Right forelimb (tissue), 1 donor: Measurements from ENCODE around the gene KCNK7.
"Not testable (repeated sequence)": the region's sequence is repeated elsewhere in the genome, so short reads cannot be mapped to it uniquely, and the experiment has no call there.

Experiments
- DNase-seq: peaks from one replicate; pipeline ENCODE4 v3.0.0-alpha.2; 2018

KCNK7 gene, protein sequence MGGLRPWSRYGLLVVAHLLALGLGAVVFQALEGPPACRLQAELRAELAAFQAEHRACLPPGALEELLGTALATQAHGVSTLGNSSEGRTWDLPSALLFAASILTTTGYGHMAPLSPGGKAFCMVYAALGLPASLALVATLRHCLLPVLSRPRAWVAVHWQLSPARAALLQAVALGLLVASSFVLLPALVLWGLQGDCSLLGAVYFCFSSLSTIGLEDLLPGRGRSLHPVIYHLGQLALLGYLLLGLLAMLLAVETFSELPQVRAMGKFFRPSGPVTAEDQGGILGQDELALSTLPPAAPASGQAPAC

DNA sequence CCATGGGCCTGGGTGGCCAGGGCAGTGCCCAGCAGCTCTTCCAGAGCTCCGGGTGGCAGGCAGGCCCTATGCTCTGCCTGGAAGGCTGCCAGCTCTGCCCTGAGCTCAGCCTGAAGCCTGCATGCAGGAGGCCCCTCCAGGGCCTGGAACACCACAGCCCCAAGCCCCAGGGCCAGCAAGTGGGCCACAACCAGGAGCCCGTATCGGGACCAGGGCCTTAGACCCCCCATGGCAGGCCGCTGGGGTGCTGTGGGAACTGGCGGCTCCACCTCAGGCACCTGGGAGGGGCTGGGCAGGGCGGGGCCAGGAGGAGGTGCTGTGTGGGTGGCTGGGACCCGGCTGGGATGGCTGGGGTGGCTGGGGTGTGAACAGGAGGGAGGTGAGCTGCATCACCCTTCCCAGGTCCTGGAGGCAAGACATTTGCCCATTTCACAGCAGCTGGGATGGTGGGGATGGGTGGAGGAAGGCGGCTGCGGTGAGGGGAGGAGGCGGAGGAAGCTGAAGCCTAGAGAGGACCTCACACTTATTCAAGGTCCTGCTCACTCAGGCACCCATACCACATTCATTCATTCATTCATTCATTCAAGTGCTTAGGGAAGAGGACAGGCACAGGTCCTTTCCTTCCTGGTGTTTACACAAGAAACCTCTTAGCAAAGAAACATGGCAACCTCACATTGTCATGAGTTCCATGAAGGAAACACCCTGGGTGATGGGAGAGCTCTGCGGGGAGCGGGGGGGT, at the start of gene KCNK7:
Gene KCNK7, minus strand, starts transcription at position 258 of the 739 bp plus-strand sequence. Its CDS starts 28 bp downstream, at position 230.
- DNase-seq = no peak

DNA sequence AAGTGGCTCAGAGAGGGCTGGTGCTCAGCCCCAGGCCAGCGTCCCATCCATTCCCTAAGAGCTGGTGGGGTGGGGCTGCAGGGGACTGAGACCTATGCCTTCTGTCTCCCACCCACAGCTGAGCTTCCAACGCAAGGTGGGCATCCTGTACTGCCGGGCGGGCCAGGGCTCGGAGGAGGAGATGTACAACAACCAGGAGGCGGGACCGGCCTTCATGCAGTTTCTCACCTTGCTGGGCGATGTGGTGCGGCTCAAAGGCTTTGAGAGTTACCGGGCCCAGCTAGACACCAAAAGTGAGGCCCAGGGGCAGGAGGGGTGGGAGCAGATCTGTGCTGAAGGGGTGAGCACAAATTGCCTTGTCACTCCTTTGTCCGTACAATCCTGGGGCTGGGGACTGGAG, 49.2 kb upstream of the KCNK7 start:
- no peak for DNase-seq

DNA sequence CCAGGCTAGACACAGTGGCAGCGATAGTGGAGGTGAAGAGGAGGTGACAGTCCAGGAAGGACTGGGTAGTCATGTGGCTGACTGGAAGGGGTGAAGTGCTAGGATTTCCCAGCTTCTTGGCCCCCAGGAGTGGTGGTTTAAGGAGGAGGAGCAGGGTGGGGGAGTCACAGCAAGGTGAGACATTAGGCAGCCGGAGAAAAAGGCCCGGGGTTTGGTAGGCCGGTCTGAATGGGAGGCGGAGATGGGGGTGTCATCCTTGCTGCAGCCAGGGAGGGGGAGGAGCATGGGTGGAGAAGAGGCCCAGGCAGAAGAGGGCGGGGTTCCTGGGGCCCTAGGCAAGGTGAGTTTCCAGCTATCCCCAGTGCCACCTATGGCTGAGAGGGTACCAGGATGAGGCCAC, 48.4 kb upstream of the KCNK7 start:
- DNase-seq = no peak

DNA sequence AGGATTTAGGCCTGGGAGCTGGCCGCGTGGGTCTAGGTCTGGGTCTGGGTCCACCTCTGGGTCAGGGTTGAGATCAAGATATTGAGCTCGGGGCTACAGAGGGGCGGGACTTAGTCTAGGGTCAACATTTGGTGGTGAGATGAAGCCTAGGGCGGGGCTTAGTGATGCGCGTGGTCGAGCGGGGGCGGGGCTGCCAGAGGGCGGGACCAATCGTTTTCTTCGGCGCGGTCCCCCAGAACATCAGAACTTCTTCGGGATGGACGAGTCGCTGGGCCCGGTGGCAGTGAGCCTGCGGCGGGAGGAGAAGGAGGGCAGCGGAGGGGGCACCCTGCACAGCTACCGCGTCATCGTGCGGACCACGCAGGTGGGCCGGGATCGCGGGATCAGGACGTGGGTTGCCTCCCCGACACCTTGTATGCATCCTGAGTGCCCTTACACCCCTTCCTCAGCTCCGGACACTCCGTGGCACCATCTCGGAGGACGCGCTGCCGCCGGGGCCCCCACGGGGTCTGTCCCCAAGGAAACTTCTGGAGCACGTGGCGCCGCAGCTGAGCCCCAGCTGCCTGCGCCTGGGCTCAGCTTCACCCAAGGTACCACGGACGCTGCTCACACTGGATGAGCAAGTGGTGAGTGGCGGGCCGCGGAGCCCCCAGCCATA, 46.5 kb upstream of the KCNK7 start:
- DNase-seq = no peak

DNA sequence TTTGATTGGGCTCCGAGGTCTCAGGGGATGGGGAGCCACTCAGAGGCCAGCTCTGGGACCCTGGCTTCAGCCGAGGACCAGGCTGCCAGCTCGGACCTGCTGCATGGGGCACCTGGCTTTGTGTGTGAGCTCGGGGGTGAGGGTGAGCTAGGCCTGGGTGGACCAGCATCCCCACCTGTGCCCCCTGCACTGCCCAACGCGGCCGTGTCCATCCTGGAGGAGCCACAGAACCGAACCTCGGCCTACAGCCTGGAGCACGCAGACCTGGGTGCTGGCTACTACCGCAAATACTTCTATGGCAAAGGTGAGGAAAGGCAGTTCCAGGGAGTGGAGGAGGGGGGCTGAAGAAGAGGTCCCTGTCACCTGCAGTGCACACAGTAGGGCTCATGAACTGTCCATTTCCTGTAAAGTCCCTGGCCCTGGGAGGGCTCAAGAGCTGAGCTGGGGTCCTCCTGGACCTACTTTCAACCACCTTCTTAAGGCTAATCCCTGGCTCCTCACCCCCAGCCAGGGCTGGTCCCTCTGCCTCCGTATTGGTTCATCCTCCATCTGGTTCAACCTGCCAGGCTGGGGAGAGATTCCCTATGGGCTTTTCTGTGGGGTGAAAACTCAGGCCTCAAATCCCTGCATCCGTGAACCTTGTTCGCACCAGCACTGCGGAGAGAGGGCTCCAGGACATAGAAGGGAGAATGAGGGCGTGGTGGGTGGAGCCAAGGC, 45.9 kb upstream of the KCNK7 start:
- DNase-seq = no peak

DNA sequence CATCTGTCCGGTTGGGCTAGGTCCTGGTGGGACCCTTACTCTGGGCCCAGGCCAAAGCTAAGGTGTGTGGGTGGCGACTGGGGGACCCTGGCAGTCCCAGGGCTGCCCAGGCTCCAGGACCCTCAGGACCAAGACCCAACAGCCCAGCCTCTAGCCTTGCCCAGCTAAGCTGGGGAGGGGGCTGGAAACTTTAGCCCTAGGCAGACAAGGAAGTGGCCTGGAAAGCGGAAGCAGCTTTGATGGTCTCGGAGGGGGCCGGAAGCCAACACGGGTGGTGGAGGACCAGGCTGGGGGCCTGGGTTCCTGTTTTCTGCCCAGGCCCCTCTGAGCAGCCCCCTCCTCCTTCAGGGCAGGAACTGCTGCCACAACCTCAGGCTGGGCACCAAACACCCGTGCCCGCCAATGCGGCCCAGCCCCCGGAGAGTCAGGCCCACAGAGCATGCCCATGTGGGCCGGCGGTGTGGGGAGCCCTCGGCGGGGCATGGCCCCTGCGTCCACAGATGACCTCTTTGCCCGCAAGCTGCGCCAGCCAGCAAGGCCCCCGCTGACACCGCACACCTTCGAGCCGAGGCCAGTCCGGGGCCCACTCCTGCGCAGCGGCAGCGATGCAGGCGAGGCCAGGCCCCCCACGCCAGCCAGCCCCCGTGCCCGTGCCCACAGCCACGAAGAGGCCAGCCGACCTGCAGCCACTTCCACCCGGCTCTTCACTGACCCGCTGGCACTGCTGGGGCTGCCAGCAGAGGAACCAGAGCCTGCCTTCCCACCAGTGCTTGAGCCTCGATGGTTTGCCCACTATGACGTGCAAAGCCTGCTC, 45.1 kb upstream of the KCNK7 start:
- DNase-seq = no peak

DNA sequence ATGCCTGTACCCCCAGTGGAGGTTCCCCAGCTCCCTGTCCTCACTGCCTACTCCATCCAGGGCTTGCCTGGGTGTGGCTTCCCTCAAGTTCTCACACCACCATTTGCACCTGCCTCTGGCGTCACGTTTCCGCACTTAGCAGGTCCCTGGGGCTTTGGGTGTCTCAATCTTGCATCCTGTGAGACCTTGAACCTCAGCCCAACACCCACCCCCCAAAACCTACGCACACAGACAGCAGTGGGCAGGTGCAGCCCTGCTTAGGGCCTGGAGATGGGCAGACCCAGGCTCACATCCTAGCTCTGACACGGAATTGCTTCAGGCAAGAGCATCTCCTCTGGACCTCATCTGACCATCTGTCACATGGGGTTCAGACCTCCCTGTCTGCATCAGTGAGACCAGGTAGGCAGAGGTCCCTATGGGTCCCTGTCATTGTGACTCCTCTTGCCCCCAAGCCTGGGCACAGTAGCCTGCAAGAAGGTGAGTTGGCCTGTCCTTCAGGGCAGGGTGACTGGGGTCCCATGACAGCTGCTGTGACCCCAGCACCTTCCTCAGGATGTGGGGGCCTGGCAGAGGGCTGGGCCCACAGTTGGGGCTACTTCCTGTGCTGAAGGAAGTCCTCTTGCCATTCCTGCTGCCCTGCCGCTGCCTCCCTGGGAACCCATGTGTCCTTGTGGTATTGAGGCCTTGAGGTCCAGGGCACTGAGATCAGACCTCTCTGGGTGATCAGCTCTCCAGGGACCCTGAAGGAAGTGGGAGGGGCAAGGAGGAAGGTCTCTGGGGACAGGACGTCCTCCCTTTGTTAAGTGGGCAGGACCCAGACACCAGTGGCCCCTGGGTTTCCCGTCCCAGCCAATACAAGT, 44.3 kb upstream of the KCNK7 start:
- DNase-seq = no peak

DNA sequence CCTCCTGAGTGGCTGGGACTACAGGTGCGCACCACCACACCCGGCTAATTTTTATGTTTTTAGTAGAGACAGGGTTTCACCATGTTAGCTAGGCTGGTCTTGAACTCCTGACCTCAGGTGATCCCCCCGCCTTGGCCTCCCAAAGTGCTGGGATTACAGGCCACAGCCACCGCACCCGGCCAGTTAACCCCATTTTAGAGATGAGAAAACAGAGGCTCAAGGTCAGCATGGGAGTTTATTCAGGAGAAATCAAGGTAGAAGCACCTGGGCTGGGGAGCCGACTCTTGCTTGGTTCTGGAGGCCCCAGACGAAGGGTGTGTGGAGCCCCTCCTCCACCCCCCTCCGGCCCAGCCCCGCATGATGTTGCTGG, 43.6 kb upstream of the KCNK7 start:
- not testable (repeated sequence) for DNase-seq

DNA sequence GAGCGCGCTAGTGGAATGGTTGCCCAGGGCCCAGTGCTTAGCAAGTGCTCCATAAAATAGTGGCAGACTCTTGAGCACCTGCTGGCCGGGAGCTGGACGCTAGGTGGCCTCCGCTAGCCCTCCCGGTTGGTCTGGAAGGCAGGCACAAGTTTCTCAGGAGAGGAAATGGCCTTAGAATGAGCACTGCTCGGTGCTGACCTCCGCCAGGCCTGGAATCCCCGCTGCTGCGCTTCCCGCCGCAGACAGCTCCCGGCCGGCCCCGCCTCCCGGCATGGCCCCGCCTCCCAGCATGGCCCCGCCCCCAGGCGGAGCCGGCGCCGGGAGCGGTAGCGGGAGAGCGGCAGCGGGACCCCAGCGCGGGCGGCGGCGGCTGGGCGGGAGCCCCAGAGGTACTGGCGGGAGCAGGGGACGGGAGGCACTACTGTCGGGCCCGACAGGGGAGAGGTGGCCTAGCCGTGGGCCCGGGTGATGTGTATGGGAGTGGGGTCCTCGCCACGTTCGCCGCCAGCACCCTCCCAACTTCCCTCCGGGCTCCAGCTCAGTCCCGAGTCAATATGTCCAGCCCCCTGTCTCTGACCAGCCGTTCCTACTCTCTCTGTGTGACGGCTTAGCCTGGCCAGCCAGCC, 42.3 kb upstream of the KCNK7 start, which contains the start of gene SIPA1:
Gene SIPA1, plus strand, starts transcription at position 308 of the 626 bp plus-strand sequence. CDS start 2,821 bp downstream, outside the sequence.
- peak; percentile 86 for DNase-seq

DNA sequence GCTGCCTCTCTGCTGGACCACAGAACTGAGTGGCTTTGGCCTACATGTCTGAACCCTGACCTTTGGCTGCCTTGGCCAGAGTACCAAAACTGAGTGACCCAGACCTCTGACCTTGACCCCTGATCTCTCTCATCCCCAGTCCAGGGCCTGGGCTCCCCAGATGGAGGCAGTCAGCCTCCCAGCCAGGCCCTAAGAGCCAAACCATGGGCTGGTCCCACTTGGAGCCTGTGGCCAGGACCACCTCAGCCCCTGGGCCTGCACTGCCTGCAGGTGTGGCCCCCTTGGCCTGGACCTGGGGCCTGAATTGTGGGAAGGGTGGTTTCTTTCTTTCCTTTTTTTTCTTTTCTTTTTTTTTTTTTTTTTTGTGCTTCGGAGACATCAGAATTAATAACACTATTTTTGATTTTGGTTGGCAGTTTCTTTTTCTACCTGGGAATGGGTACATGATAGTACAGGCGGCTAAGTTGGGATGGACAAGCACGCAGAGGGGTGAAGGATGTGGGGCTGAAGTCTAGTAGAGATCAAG, 41.5 kb upstream of the KCNK7 start:
- no peak for DNase-seq

DNA sequence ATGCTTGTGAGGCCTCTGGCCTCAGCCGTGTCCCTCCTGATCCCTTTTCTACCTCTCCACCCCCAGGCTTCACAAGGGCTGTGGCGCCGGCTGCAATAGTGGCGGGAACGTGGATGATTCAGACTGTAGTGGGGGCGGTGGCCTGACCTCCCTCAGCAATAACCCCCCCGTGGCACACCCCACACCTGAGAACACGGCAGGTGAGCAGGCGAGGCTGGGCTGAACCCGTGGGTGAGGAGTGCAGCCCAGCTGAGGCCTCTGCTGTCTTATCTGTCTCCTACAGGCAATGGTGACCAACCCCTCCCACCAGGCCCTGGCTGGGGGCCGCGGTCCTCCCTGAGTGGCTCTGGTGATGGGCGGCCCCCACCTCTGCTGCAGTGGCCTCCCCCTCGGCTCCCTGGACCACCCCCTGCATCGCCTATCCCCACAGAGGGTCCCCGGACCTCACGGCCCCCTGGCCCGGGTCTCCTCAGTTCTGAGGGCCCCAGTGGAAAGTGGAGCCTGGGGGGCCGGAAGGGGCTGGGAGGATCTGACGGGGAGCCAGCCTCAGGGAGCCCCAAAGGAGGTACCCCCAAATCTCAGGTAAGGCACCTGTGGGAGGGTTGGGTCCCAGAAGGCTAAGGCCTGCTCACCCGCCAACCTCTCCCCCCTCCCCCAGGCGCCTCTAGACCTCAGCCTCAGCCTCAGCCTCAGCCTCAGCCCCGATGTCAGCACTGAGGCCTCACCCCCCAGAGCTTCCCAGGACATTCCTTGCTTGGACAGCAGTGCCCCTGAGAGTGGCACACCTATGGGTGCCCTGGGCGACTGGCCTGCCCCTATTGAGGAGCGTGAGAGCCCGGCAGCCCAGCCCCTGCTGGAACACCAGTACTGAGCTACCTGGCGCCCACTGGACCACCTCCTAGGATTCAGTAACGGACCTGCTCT, 40.8 kb upstream of the KCNK7 start:
- DNase-seq = no peak

DNA sequence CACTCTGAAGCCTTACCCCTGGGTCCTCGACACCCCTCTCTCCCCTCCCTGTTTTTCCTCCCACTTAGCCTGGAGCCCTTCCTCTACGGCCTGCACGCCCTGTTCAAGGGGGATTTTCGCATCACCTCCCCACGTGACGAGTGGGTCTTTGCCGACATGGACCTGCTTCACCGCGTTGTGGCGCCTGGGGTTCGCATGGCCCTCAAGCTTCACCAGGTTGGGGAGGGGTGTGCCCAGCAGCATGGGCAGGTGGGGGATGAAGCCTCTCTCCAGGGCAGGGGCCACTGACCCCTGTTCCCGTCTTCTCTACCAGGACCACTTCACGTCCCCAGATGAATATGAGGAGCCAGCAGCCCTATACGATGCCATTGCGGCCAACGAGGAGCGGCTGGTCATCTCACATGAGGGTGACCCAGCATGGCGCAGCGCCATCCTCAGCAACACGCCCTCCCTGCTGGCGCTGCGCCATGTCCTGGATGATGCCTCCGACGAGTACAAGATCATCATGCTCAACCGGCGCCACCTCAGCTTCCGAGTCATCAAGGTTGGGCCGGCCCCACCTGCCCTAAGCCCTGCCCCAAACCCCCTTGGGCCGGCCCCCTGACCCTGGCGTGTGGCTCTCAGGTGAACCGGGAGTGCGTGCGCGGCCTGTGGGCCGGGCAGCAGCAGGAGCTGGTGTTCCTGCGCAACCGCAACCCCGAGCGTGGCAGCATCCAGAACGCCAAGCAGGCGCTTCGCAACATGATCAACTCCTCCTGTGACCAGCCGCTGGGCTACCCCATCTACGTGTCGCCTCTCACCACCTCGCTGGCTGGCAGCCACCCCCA, 39.5 kb upstream of the KCNK7 start:
- DNase-seq = no peak

DNA sequence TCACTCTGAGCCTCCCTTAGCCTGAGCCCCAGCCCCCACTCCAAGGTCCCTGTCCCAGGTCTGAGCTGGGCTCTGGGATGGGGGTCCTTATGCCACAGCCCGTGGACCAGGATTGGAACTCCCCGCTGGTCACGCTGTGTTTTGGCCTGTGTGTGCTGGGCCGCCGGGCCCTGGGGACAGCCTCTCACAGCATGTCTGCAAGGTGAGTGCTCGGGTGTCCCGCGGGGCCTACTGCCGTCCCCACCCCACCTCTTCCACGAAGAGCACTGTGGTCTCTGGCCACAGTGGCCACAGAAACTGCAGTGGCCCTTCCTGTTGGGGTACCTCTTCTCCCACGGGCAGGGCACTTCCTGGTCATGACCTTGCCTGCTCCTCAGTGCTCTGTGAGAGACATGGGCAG, 38.8 kb upstream of the KCNK7 start:
- DNase-seq = no peak

DNA sequence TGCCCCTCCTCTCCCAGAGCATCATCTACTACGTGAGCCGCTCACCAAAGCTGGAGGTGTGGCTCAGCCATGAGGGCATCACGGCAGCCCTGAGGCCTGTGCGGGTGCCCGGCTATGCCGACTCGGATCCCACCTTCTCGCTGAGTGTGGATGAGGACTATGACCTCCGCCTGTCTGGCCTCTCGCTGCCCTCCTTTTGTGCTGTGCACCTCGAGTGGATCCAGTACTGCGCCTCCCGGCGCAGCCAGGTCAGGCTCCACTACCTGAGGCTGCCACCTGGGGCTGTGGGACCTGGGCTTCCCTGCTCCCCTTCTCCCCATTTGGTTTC, 38.5 kb upstream of the KCNK7 start:
- no peak for DNase-seq

DNA sequence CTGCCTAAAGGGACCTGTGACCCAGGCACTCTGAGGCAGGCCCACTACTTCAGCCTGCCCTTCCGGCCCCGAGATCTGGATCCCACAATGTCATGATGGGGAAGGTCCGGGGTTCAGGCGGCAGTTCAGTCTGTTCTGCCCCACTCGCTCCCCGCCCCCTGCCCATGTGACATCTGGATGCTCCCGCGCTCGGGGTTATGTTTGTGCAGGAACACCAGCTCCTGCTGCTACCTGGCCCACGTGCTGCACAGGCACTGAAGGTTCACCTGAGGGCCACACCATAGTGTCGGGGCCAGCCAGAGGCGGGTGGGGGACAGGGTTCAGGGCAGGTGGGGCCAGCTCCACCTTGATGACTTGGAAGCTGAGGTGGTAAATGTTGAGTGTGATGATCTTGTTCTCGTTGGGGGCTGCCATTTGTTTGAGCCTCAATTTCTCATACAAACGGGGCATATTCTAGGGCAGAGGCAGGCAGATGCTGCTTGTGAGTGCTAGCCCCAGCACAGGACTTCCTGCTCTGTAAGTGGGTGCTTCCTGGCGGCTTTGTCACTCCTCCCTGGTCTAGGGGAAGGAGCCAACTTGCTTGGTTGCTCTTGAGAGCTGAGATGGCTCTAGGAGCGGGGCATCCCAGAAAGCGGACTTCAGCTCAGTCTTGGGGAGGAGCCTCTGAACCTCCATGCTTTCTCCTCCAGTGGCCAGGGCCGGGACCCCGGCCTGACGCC, 37.9 kb upstream of the KCNK7 start:
- no peak for DNase-seq

DNA sequence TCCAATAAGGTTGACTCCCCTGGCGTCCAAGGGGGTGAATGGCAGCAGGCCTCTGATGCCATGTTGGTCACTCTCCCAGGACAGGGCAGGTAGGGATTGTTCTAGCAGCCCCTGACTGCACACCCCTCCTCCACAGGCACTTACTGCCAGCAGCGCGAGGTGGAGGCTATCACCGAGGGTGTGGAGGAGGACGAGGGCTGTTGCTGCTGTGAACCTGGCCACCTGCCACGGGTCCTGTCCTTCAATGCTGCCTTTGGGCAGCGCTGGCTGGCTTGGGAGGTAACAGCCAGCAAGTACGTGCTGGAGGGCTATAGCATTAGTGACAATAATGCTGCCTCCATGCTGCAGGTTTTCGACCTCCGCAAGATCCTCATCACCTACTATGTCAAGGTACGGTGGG, 34.6 kb upstream of the KCNK7 start:
- DNase-seq = no peak

DNA sequence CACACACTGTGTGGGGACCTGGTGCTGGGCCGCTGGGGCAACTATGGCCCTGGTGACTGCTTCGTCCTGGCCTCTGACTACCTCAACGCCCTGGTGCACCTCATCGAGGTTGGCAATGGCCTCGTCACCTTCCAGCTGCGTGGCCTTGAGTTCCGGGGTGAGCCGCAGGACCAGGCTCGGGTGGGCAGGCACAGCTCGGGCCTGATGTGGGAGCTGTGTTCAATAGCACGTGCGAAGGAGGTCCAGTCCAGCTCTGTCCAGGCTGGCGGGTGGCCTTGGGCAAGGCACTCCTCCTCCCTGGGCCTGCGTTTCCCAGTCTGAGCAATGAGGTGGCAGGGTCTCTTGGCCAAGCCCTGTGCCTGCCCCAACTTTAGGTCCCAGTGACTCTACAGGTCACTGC, 34.0 kb upstream of the KCNK7 start:
- DNase-seq = no peak

DNA sequence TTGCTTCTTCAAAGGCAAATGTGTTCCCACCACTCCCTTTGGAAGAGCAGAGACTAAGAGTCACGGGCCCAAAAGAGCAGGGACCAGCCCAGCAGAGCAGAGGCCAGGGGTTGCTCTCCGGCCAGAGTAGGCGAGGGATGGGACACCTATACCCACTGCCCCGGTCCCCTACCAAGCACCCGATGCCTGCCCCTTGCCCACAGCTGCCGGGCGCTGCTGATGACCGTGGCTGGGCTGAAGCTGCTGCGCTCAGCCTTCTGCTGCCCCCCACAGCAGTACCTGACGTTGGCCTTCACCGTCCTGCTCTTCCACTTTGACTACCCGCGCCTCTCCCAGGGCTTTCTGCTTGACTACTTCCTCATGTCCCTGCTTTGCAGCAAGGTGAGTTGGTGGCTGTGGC, 31.6 kb upstream of the KCNK7 start:
- DNase-seq = no peak
